Hepatocyte (in vitro differentiated cells): Measurements from ENCODE around the gene LRP1B. TPM values are rescaled to one million over a fixed set of nuclear protein-coding genes. Genes with fewer than 3 reads are reported as not detected.

Source experiments
- DNase-seq: peaks from one replicate; pipeline ENCODE4 v3.0.0-alpha.2; 2016; ENCODE audit warnings: low spot score
- H2AFZ ChIP-seq: fragments of 200-600 bp; sonication (generic); 2 replicates; pipeline ENCODE4 v1.6.0; 2016; ENCODE audit warnings: antibody characterized with exemption, mild to moderate bottlenecking
- H3K27ac ChIP-seq: fragments of 200-600 bp; sonication (generic); 2 replicates; pipeline ENCODE4 v1.5.1; 2016; ENCODE audit warnings: mild to moderate bottlenecking
- H3K27me3 ChIP-seq: fragments of 200-600 bp; sonication (generic); 2 replicates; pipeline ENCODE4 v1.6.1; 2016
- H3K36me3 ChIP-seq: fragments of 200-600 bp; sonication (generic); replicated peaks from 2 replicates; pipeline ENCODE4 v1.5.1; 2016; ENCODE audit warnings: low read depth; ENCODE audit not compliant: insufficient read depth
- H3K4me1 ChIP-seq: fragments of 200-600 bp; sonication (generic); 2 replicates; pipeline ENCODE4 v1.5.1; 2016; ENCODE audit warnings: mild to moderate bottlenecking, moderate library complexity; ENCODE audit not compliant: insufficient read depth
- H3K4me2 ChIP-seq: fragments of 200-600 bp; sonication (generic); 2 replicates; pipeline ENCODE4 v1.6.0; 2016
- H3K4me3 ChIP-seq: fragments of 200-600 bp; sonication (generic); 2 replicates; pipeline ENCODE4 v1.5.1; 2016; ENCODE audit warnings: mild to moderate bottlenecking
- H3K79me2 ChIP-seq: fragments of 200-600 bp; sonication (generic); 2 replicates; pipeline ENCODE4 v1.6.0; 2017; ENCODE audit warnings: mild to moderate bottlenecking
- H3K9me2 ChIP-seq: fragments of 200-600 bp; sonication (generic); replicated peaks from 2 replicates; pipeline ENCODE4 v1.6.0; 2017; ENCODE audit warnings: mild to moderate bottlenecking; ENCODE audit not compliant: insufficient read depth
- H3K9me3 ChIP-seq: fragments of 200-600 bp; sonication (generic); 2 replicates; pipeline ENCODE4 v1.5.1; 2016; ENCODE audit warnings: low read depth, mild to moderate bottlenecking
- H4K20me1 ChIP-seq: fragments of 200-600 bp; sonication (generic); 2 replicates; pipeline ENCODE4 v1.6.0; 2016; ENCODE audit warnings: mild to moderate bottlenecking; ENCODE audit not compliant: insufficient read depth, poor library complexity, severe bottlenecking
- CTCF ChIP-seq: fragments of 200-600 bp; sonication (generic); IDR thresholded peaks from 2 replicates; pipeline ENCODE4 v1.5.1; 2016; ENCODE audit warnings: antibody characterized with exemption, mild to moderate bottlenecking; ENCODE audit not compliant: poor library complexity
- EZH2 ChIP-seq: fragments of 200-600 bp; sonication (generic); IDR thresholded peaks from 2 replicates; pipeline ENCODE4 v1.6.1; 2016; ENCODE audit warnings: antibody characterized with exemption, mild to moderate bottlenecking, borderline replicate concordance
- EZH2phosphoT487 ChIP-seq: fragments of 200-600 bp; sonication (generic); IDR thresholded peaks from one replicate; pipeline ENCODE4 v1.6.1; 2018; ENCODE audit warnings: antibody characterized with exemption, mild to moderate bottlenecking, low read depth, moderate library complexity; ENCODE audit not compliant: unreplicated experiment, severe bottlenecking
- WGBS: methylation state at CpG from one replicate; pipeline ENCODE4 v1.1.6; 2016; ENCODE audit warnings: low lambda C conversion rate; ENCODE audit errors: missing lambda C conversion rate; 5-methylcytosine and 5-hydroxymethylcytosine counted together
- polyA plus RNA-seq: library from polyadenylated mRNA; unstranded; fragments of >200 nt; fragmentation: Nextera tagmentation; extraction: Ambion mirVana; gene quantifications from 2 replicates; pipeline ENCODE4 v1.2.1, GENCODE V29; 2016
- total RNA-seq: library from RNA; depleted of rRNA; stranded (reverse); fragments of >200 nt; gene quantifications from 2 replicates; pipeline ENCODE4 v1.2.3, GENCODE V29; 2014

The LRP1B gene
- total and polyA plus RNA-seq, 2 experiments from 2014 or later = 0.65 to 2.0 TPM

- WGBS = 74% methylated on average over 4 of the region's 4 CpGs
- Histone ChIP-seq H3K27me3 (no peaks in the 10 kb centered on the region), H3K79me2 (no peaks in the 10 kb centered on the region), H3K4me2 (no peak overlapping the region), H4K20me1 (no peaks in the 10 kb centered on the region), H2AFZ (no peak overlapping the region), H3K36me3 (no peaks in the 10 kb centered on the region), H3K9me3 (no peaks in the 10 kb centered on the region), H3K4me1 (no peaks in the 10 kb centered on the region), H3K4me3 (no peak overlapping the region), H3K9me2 (no peaks in the 10 kb centered on the region), H3K27ac (no peak overlapping the region)
- DNase-seq = no peak
- TF ChIP-seq CTCF = no peak
- TF ChIP-seq EZH2 = no peak
- no peak for TF ChIP-seq EZH2phosphoT487
These were observed 1067.4 kb downstream of the LRP1B start for GRCh38 chr2:141063406-141063805.

GRCh38 chr2:141062443-141062842 is 1068.4 kb downstream of the LRP1B start:
- DNase-seq = no peak

GRCh38 chr2:141062031-141062430 is 1068.8 kb downstream of the LRP1B start:
- Histone ChIP-seq H3K9me3 (no peaks in the 10 kb centered on the region), H3K4me1 (no peaks in the 10 kb centered on the region), H3K4me3 (no peak overlapping the region), H3K27ac (no peak overlapping the region), H3K36me3 (no peaks in the 10 kb centered on the region), H3K9me2 (no peaks in the 10 kb centered on the region), H3K27me3 (no peaks in the 10 kb centered on the region), H4K20me1 (no peaks in the 10 kb centered on the region), H3K4me2 (no peak overlapping the region), H2AFZ (no peak overlapping the region), H3K79me2 (no peaks in the 10 kb centered on the region)
- WGBS = 91% methylated on average over 4 of the region's 4 CpGs
- no peak for DNase-seq
- no peak for TF ChIP-seq EZH2phosphoT487
- TF ChIP-seq CTCF = no peak
- TF ChIP-seq EZH2 = no peak

More at GRCh38 chr2:141062443-141062842, 1068.4 kb downstream of the LRP1B start:
- Histone ChIP-seq H3K79me2 (no peaks in the 10 kb centered on the region), H3K4me3 (no peak overlapping the region), H3K4me1 (no peaks in the 10 kb centered on the region), H4K20me1 (no peaks in the 10 kb centered on the region), H3K9me3 (no peaks in the 10 kb centered on the region), H2AFZ (no peak overlapping the region), H3K9me2 (no peaks in the 10 kb centered on the region), H3K4me2 (no peak overlapping the region), H3K27ac (no peak overlapping the region), H3K27me3 (no peaks in the 10 kb centered on the region), H3K36me3 (no peaks in the 10 kb centered on the region)
- TF ChIP-seq CTCF (no peak), EZH2phosphoT487 (no peak), EZH2 (no peak)
- 17% methylated on average over 1 of the region's 1 CpG for WGBS

GRCh38 chr2:141058556-141058955 is 1072.3 kb downstream of the LRP1B start:
- no peak overlapping the region for H3K4me3 ChIP-seq
- no peak for DNase-seq
- H3K4me1 ChIP-seq = no peaks in the 10 kb centered on the region
- no peak overlapping the region for H3K4me2 ChIP-seq
- no peaks in the 10 kb centered on the region for H4K20me1 ChIP-seq
- no peaks in the 10 kb centered on the region for H3K9me2 ChIP-seq
- no peak for TF ChIP-seq CTCF
- TF ChIP-seq EZH2phosphoT487 = no peak
- no peak for TF ChIP-seq EZH2
- H3K27ac ChIP-seq = no peak overlapping the region
- H3K27me3 ChIP-seq = no peaks in the 10 kb centered on the region
- no peaks in the 10 kb centered on the region for H3K9me3 ChIP-seq
- no peaks in the 10 kb centered on the region for H3K36me3 ChIP-seq
- WGBS = 57% methylated on average over 4 of the region's 4 CpGs
- no peak overlapping the region for H2AFZ ChIP-seq
- no peaks in the 10 kb centered on the region for H3K79me2 ChIP-seq
